Measurements from ENCODE around the gene AADACL2. TPM values are rescaled to one million over a fixed set of nuclear protein-coding genes. Genes with fewer than 3 reads are reported as not detected.

Gene AADACL2
- total RNA-seq, 4 donors from 2014 or later = 0.21 TPM; not detected in 3

DNA sequence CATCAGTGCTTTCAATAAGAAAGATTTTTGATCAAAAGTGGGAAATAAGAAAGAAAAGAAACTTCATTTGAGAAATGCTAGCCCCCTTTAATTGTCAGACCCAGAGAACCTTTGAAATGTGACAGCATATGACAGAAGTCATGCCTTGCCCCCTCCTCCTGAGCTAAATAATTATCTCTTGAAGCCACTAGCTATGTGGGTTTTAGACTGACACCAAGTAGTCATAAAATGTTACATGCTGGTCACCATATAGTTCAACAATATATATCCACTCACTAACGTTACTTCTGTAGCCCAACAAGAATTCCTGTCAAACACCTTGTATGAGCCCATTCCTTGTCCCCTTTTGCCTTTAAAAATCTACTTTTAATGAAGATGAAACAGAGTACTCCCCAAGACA is 43.1 kb upstream of the AADACL2 start:
- no peaks in the 10 kb centered on the region for H3K4me1 ChIP-seq
- no peak overlapping the region for H3K4me3 ChIP-seq
- no peaks in the 10 kb centered on the region for H3K27me3 ChIP-seq
- no peak overlapping the region for H3K27ac ChIP-seq
- DNase-seq = no peak
- intact Hi-C loops (cut with DNase I; ENCODE audit: low total_unique reads) = no loop called here
- no peaks in the 10 kb centered on the region for H3K9me3 ChIP-seq
- no peaks in the 10 kb centered on the region for H3K36me3 ChIP-seq
- TF ChIP-seq, protein P1, sequence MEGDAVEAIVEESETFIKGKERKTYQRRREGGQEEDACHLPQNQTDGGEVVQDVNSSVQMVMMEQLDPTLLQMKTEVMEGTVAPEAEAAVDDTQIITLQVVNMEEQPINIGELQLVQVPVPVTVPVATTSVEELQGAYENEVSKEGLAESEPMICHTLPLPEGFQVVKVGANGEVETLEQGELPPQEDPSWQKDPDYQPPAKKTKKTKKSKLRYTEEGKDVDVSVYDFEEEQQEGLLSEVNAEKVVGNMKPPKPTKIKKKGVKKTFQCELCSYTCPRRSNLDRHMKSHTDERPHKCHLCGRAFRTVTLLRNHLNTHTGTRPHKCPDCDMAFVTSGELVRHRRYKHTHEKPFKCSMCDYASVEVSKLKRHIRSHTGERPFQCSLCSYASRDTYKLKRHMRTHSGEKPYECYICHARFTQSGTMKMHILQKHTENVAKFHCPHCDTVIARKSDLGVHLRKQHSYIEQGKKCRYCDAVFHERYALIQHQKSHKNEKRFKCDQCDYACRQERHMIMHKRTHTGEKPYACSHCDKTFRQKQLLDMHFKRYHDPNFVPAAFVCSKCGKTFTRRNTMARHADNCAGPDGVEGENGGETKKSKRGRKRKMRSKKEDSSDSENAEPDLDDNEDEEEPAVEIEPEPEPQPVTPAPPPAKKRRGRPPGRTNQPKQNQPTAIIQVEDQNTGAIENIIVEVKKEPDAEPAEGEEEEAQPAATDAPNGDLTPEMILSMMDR (IDR thresholded peaks at IDR 0.05) = no peak
- TF ChIP-seq POLR2A (IDR thresholded peaks at IDR 0.05) = no peak

DNA sequence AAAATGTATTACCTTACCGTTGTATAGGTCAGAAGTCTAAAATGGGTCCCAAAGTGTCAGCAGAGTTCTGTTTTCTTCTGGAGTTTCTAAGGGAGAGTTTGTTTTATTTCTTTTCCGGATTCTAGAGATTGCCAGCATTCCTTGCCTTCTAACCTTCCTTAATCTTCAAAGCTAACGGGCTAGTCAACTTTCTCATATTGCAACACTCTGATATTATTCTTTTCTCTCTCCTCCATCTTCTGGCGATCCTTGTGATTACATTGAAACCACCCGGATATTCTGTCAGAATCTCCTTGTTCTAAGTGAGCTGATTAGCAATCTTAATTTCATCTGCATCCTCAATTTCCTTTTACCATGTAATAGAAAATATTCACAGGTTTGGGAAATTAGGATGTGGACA is 36.2 kb upstream of the AADACL2 start:
- Histone ChIP-seq H3K27me3 (no peaks in the 10 kb centered on the region), H3K36me3 (no peaks in the 10 kb centered on the region), H3K4me1 (no peaks in the 10 kb centered on the region), H3K9me3 (no peaks in the 10 kb centered on the region), H3K27ac (no peak overlapping the region), H3K4me3 (no peak overlapping the region)
- intact Hi-C loops (cut with DNase I; ENCODE audit: low total_unique reads) = no loop called here
- no peak for DNase-seq
- TF ChIP-seq, protein P1 (IDR thresholded peaks at IDR 0.05) = no peak
- no peak for TF ChIP-seq POLR2A (IDR thresholded peaks at IDR 0.05)

DNA sequence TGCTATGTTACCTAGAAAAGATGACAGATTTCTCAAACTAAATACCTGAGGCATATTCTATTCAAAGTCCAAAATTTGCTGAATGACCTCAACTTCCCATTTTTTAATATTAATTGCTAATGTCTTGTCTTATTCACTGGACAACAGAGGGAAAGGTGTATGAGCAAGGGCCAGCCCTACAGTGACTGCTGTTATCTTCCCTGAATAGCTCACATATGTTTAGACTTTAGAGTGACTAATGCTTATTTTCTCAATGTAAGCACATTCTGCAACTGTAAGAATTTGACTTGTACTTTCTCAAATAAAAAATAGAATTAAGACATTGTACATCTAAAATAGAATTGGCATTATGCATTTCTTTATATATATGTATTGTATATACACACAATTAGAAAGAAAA is 26.5 kb upstream of the AADACL2 start:
- Histone ChIP-seq H3K4me3 (no peak overlapping the region), H3K9me3 (no peaks in the 10 kb centered on the region), H3K36me3 (no peaks in the 10 kb centered on the region), H3K4me1 (no peaks in the 10 kb centered on the region), H3K27ac (no peak overlapping the region), H3K27me3 (no peaks in the 10 kb centered on the region)
- TF ChIP-seq, protein P1 (IDR thresholded peaks at IDR 0.05) = no peak
- no peak for TF ChIP-seq POLR2A (IDR thresholded peaks at IDR 0.05)
- no peak for DNase-seq
- intact Hi-C loops (cut with DNase I; ENCODE audit: low total_unique reads) = no loop called here

DNA sequence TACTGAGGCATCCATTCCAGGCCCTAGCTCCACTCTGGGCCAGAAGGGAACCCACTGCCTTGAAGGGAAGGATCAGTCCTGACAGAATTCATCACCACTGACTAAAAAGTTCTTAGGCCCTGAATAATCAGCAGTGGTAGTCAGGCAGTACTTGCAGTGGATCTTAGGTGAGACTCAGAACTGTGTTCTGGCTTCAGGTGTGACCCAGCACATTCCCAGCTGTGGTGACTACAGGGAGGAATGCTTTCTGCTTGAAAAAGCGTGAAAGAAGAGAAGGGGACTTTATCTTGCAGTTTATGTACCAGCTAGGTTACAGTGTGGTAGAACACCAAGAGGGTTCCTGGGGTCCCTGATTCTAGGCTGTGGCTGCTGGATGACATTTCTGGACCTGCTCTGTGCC is 24.9 kb upstream of the AADACL2 start:
- intact Hi-C loops (cut with DNase I; ENCODE audit: low total_unique reads) = no loop called here
- H3K36me3 ChIP-seq = no peaks in the 10 kb centered on the region
- TF ChIP-seq, protein P1 (IDR thresholded peaks at IDR 0.05) = no peak
- no peak for TF ChIP-seq POLR2A (IDR thresholded peaks at IDR 0.05)
- H3K27ac ChIP-seq = no peak overlapping the region
- no peaks in the 10 kb centered on the region for H3K4me1 ChIP-seq
- H3K27me3 ChIP-seq = no peaks in the 10 kb centered on the region
- H3K9me3 ChIP-seq = no peaks in the 10 kb centered on the region
- no peak overlapping the region for H3K4me3 ChIP-seq
- no peak for DNase-seq

DNA sequence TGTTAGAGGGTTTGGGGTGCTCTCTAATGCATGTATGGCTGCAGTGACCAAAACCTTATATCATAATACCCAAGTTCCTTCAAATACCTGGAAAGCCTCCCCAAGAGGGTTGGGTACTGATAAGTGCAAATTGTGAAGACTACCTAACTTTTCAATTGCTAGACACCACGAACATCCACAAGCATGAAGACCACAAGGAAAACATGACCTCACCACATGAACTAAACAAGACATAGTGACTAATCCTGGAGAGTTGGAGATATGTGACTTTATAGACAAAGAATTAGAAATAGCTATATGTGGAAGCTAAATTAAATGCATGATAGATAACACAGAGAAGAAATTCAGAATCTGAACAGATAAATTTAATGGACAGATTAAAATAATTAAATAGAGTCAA is 23.9 kb upstream of the AADACL2 start:
- TF ChIP-seq, protein P1 (IDR thresholded peaks at IDR 0.05) = no peak
- H3K27ac ChIP-seq = no peak overlapping the region
- no peak for DNase-seq
- intact Hi-C loops (cut with DNase I; ENCODE audit: low total_unique reads) = no loop called here
- no peaks in the 10 kb centered on the region for H3K9me3 ChIP-seq
- H3K27me3 ChIP-seq = no peaks in the 10 kb centered on the region
- no peak overlapping the region for H3K4me3 ChIP-seq
- no peaks in the 10 kb centered on the region for H3K4me1 ChIP-seq
- H3K36me3 ChIP-seq = no peaks in the 10 kb centered on the region

All from uterus (tissue), 4 donors.